Left ventricle myocardium inferior (tissue), 1 donor: ENCODE data around the gene SYNPO2. TPM values are rescaled to one million over a fixed set of nuclear protein-coding genes. Genes with fewer than 3 reads are reported as not detected.
A peak's percentile ranks its signal among the peaks of the same experiment; 100 is the strongest.

Experiments used
- DNase-seq: peaks from one replicate; pipeline ENCODE4 v3.0.0-alpha.2; 2020
- H3K27ac ChIP-seq: fragments of 200-600 bp; replicated peaks from 2 replicates; pipeline ENCODE4 v1.8.0; 2021
- H3K27me3 ChIP-seq: fragments of 200-600 bp; 2 replicates; pipeline ENCODE4 v1.8.0; 2021; ENCODE audit warnings: low read depth
- H3K36me3 ChIP-seq: fragments of 200-600 bp; 2 replicates; pipeline ENCODE4 v1.8.0; 2021
- H3K4me1 ChIP-seq: fragments of 200-600 bp; 2 replicates; pipeline ENCODE4 v1.8.0; 2021
- H3K4me3 ChIP-seq: fragments of 200-600 bp; 2 replicates; pipeline ENCODE4 v1.8.0; 2021; ENCODE audit warnings: mild to moderate bottlenecking, moderate library complexity
- H3K9me3 ChIP-seq: fragments of 200-600 bp; replicated peaks from 2 replicates; pipeline ENCODE4 v1.8.0; 2021
- CTCF ChIP-seq: fragments of 200-600 bp; IDR thresholded peaks from 2 replicates; pipeline ENCODE4 v1.8.0; 2021; ENCODE audit warnings: antibody characterized with exemption, mild to moderate bottlenecking, borderline replicate concordance
- intact Hi-C: fragments of 100-400 bp; cut with micrococcal nuclease; formaldehyde crosslinking; loops from one replicate; pipeline ENCODE4 v1.11.0; 2022
- long read RNA-seq: library from polyadenylated mRNA; unstranded; transcript quantifications from one replicate; pipeline ENCODE4 v2.0.0, GENCODE V29; 2021
- total RNA-seq: library from RNA; stranded (reverse); fragmentation: NEBNext Ultra II Directional; extraction: Animal tissue kit (Norgen Biotek cat#: 25700); gene quantifications from one replicate; pipeline ENCODE4 v1.2.1, GENCODE V29; 2021
- donor health status: DM: no; HTN: yes; CAD: no; lungs with severe emphysema.

Gene SYNPO2
- total RNA-seq, result 239 TPM
- long read RNA-seq, full-length matches to known transcripts, result 112 of 283 reads
- long read RNA-seq, partial matches to known transcripts, result 24 of 283 reads
- long read RNA-seq, other reads (novel, unspliced or antisense), result 147 of 283 reads

- H3K27ac ChIP-seq, result peak within 1 kb of the TSS; percentile 88
- intact Hi-C loops, result loop anchor here (5.0 kb wide), 1 partner anchor 146 kb away; no protein-coding TSS in a partner anchor
- DNase-seq, result peak; percentile 86
- no peak for TF ChIP-seq CTCF
- H3K27me3 ChIP-seq, result no peaks in the 10 kb centered on the region
- peaks cover 31% of the 10 kb centered on the region for H3K4me1 ChIP-seq
- H3K9me3 ChIP-seq, result no peaks in the 10 kb centered on the region
- H3K36me3 ChIP-seq, result no peaks in the 10 kb centered on the region
- H3K4me3 ChIP-seq, result peak within 1 kb of the TSS; percentile 72
These were observed at the start of gene SYNPO2 for GRCh38 chr4:118888666-118889311. Gene SYNPO2 (plus strand): TSS chr4:118888854. CDS start chr4:118889037, 183 bp downstream.

GRCh38 chr4:118839221-118839927, 49.3 kb upstream of the SYNPO2 start:
- no peak for DNase-seq
- Histone ChIP-seq H3K27ac (no peak overlapping the region), H3K4me1 (peaks cover 24% of the 10 kb centered on the region), H3K36me3 (no peaks in the 10 kb centered on the region), H3K9me3 (no peaks in the 10 kb centered on the region), H3K27me3 (no peaks in the 10 kb centered on the region), H3K4me3 (no peak overlapping the region)
- intact Hi-C loops, result no loop called here
- TF ChIP-seq CTCF, result no peak

GRCh38 chr4:118842055-118842454, 46.6 kb upstream of the SYNPO2 start:
- no peak for DNase-seq
- Histone ChIP-seq H3K4me3 (no peak overlapping the region), H3K27ac (no peak overlapping the region), H3K36me3 (no peaks in the 10 kb centered on the region), H3K9me3 (no peaks in the 10 kb centered on the region), H3K27me3 (no peaks in the 10 kb centered on the region), H3K4me1 (no peaks in the 10 kb centered on the region)
- TF ChIP-seq CTCF, result no peak
- intact Hi-C loops, result no loop called here

- Histone ChIP-seq H3K4me1 (no peaks in the 10 kb centered on the region), H3K27me3 (no peaks in the 10 kb centered on the region), H3K4me3 (no peak overlapping the region), H3K9me3 (no peaks in the 10 kb centered on the region), H3K27ac (no peak overlapping the region), H3K36me3 (no peaks in the 10 kb centered on the region)
- no peak for DNase-seq
- intact Hi-C loops, result no loop called here
- TF ChIP-seq CTCF, result no peak
These were observed 45.4 kb upstream of the SYNPO2 start for GRCh38 chr4:118843237-118843636.

- DNase-seq, result no peak
- no peaks in the 10 kb centered on the region for H3K4me1 ChIP-seq
- no peaks in the 10 kb centered on the region for H3K9me3 ChIP-seq
- H3K27me3 ChIP-seq, result no peaks in the 10 kb centered on the region
- no peak overlapping the region for H3K4me3 ChIP-seq
- no peaks in the 10 kb centered on the region for H3K36me3 ChIP-seq
- TF ChIP-seq CTCF, result no peak
- no peak overlapping the region for H3K27ac ChIP-seq
- intact Hi-C loops, result no loop called here
These were observed 43.1 kb upstream of the SYNPO2 start for GRCh38 chr4:118845552-118846050.
